Measurements from ENCODE around the gene ZNF502. TPM values are rescaled to one million over a fixed set of nuclear protein-coding genes. Genes with fewer than 3 reads are reported as not detected.

The ZNF502 gene
- total RNA-seq, 1 donor from 2014 or later: 2.6 TPM

- TF ChIP-seq CTCF (IDR thresholded peaks at IDR 0.05; ENCODE audit: unreplicated experiment): no peak
- Mint-ChIP-seq H3K4me1 (ENCODE audit: unreplicated experiment) (peaks cover 7% of the 10 kb centered on the region), H3K9me3 (ENCODE audit: unreplicated experiment) (peaks cover 13% of the 10 kb centered on the region), H3K36me3 (ENCODE audit: low read depth, unreplicated experiment) (peaks cover 47% of the 10 kb centered on the region), H3K4me3 (ENCODE audit: unreplicated experiment) (peak overlapping the region; percentile 96), H3K27ac (ENCODE audit: unreplicated experiment) (peak overlapping the region; percentile 16), H3K27me3 (ENCODE audit: unreplicated experiment) (peaks cover 5% of the 10 kb centered on the region)
- no peak for DNase-seq (ENCODE audit: low spot score)
Observed at GRCh38 chr3:44762690-44763089, 50.2 kb downstream of the ZNF502 start.

GRCh38 chr3:44764248-44764647 is 51.8 kb downstream of the ZNF502 start:
- Mint-ChIP-seq H3K9me3 (ENCODE audit: unreplicated experiment) (peaks cover 9% of the 10 kb centered on the region), H3K36me3 (ENCODE audit: low read depth, unreplicated experiment) (peaks cover 42% of the 10 kb centered on the region), H3K4me3 (ENCODE audit: unreplicated experiment) (no peak overlapping the region), H3K27me3 (ENCODE audit: unreplicated experiment) (peaks cover 2% of the 10 kb centered on the region), H3K27ac (ENCODE audit: unreplicated experiment) (no peak overlapping the region), H3K4me1 (ENCODE audit: unreplicated experiment) (peaks cover 7% of the 10 kb centered on the region)
- no peak for DNase-seq (ENCODE audit: low spot score)
- no peak for TF ChIP-seq CTCF (IDR thresholded peaks at IDR 0.05; ENCODE audit: unreplicated experiment)

GRCh38 chr3:44771424-44772098 is 59.1 kb downstream of the ZNF502 start:
- H3K4me1 Mint-ChIP-seq (ENCODE audit: unreplicated experiment): no peaks in the 10 kb centered on the region
- peaks cover 45% of the 10 kb centered on the region for H3K36me3 Mint-ChIP-seq (ENCODE audit: low read depth, unreplicated experiment)
- TF ChIP-seq CTCF (IDR thresholded peaks at IDR 0.05; ENCODE audit: unreplicated experiment): no peak
- no peaks in the 10 kb centered on the region for H3K27me3 Mint-ChIP-seq (ENCODE audit: unreplicated experiment)
- H3K9me3 Mint-ChIP-seq (ENCODE audit: unreplicated experiment): peaks cover 5% of the 10 kb centered on the region
- no peak overlapping the region for H3K4me3 Mint-ChIP-seq (ENCODE audit: unreplicated experiment)
- no peak for DNase-seq (ENCODE audit: low spot score)
- H3K27ac Mint-ChIP-seq (ENCODE audit: unreplicated experiment): no peak overlapping the region

GRCh38 chr3:44772099-44772442 is 59.6 kb downstream of the ZNF502 start:
- no peaks in the 10 kb centered on the region for H3K27me3 Mint-ChIP-seq (ENCODE audit: unreplicated experiment)
- no peaks in the 10 kb centered on the region for H3K4me1 Mint-ChIP-seq (ENCODE audit: unreplicated experiment)
- TF ChIP-seq CTCF (IDR thresholded peaks at IDR 0.05; ENCODE audit: unreplicated experiment): no peak
- H3K9me3 Mint-ChIP-seq (ENCODE audit: unreplicated experiment): peaks cover 3% of the 10 kb centered on the region
- H3K4me3 Mint-ChIP-seq (ENCODE audit: unreplicated experiment): no peak overlapping the region
- H3K27ac Mint-ChIP-seq (ENCODE audit: unreplicated experiment): no peak overlapping the region
- no peak for DNase-seq (ENCODE audit: low spot score)
- H3K36me3 Mint-ChIP-seq (ENCODE audit: low read depth, unreplicated experiment): peaks cover 42% of the 10 kb centered on the region

Other genes starting within 250 kb of the ZNF502 start
- gene ZNF445, start 235.0 kb upstream of the ZNF502 start, total RNA-seq (ENCODE audit: unreplicated experiment): 31.5 TPM
- gene ZKSCAN7, start 157.5 kb upstream of the ZNF502 start, total RNA-seq (ENCODE audit: unreplicated experiment): 2.2 TPM
- 15.5 TPM for gene ZNF660, start 127.7 kb upstream of the ZNF502 start, total RNA-seq (ENCODE audit: unreplicated experiment)
- 29.6 TPM for gene ZNF197, start 87.6 kb upstream of the ZNF502 start, total RNA-seq (ENCODE audit: unreplicated experiment)
- 29.1 TPM for gene ZNF35, start 63.9 kb upstream of the ZNF502 start, total RNA-seq (ENCODE audit: unreplicated experiment)
- gene ZNF501, start 17.0 kb downstream of the ZNF502 start, total RNA-seq (ENCODE audit: unreplicated experiment): 4.7 TPM
- 37.9 TPM for gene KIAA1143, start 49.0 kb downstream of the ZNF502 start, total RNA-seq (ENCODE audit: unreplicated experiment)
- 6.0 TPM for gene KIF15, start 49.1 kb downstream of the ZNF502 start, total RNA-seq (ENCODE audit: unreplicated experiment)
- 17.7 TPM for gene TMEM42, start 149.3 kb downstream of the ZNF502 start, total RNA-seq (ENCODE audit: unreplicated experiment)
- not detected for gene TGM4, start 161.9 kb downstream of the ZNF502 start, total RNA-seq (ENCODE audit: unreplicated experiment)